ENCODE results near the gene MAS1L. TPM values are rescaled to one million over a fixed set of nuclear protein-coding genes. Genes with fewer than 3 reads are reported as not detected.

The MAS1L gene
- total RNA-seq, 3 donors from 2014 or later = 0.48 TPM; not detected in 2

DNA sequence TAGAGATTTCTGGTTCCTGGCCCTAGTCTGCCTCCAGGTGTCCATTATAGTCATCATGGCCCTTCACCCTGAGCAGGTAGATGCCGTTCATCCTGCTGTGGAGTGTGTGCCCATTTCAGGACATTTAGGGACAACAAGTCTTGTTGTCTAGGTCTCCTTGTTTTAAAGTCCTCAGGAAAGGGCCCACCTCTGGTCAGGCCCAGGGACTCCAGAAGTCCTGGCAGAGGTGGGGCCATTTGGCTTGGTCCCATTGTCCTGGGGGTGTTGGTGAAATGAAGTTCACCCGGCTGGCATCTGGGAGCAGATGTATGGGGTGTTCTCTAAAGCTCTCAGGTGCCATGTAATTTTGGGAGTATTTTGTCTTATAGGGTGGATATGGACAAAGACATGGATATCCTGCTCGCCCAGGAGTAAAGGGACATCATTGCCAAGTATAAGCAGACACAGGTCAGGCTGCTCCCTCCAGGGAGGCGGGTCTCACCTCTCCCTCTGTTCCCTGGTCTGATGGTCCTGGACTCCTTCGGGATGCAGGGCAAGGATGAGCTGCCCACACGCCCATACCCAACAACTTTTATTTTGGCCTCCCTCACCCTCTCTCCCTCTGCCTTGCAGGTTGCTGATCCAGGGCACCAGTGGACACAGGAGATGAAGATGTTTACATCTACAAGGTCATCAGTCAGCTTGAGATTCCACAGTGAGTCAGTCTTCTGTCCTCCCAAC lies 31.7 kb upstream of the MAS1L start:
- Histone ChIP-seq H3K27ac (no peak overlapping the region), H3K9me3 (no peaks in the 10 kb centered on the region), H3K4me3 (no peak overlapping the region), H3K36me3 (no peaks in the 10 kb centered on the region), H3K4me1 (no peaks in the 10 kb centered on the region), H3K27me3 (no peaks in the 10 kb centered on the region)
- intact Hi-C loops (cut with DNase I; ENCODE audit: low total_unique reads) = no loop called here
- DNase-seq (ENCODE audit: low spot score in 2 of 2) = no peak
- TF ChIP-seq POLR2AphosphoS5 (IDR thresholded peaks at IDR 0.05) (no peak), POLR2A (IDR thresholded peaks at IDR 0.05) (no peak)
- TF ChIP-seq, protein P1, sequence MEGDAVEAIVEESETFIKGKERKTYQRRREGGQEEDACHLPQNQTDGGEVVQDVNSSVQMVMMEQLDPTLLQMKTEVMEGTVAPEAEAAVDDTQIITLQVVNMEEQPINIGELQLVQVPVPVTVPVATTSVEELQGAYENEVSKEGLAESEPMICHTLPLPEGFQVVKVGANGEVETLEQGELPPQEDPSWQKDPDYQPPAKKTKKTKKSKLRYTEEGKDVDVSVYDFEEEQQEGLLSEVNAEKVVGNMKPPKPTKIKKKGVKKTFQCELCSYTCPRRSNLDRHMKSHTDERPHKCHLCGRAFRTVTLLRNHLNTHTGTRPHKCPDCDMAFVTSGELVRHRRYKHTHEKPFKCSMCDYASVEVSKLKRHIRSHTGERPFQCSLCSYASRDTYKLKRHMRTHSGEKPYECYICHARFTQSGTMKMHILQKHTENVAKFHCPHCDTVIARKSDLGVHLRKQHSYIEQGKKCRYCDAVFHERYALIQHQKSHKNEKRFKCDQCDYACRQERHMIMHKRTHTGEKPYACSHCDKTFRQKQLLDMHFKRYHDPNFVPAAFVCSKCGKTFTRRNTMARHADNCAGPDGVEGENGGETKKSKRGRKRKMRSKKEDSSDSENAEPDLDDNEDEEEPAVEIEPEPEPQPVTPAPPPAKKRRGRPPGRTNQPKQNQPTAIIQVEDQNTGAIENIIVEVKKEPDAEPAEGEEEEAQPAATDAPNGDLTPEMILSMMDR (IDR thresholded peaks at IDR 0.05) = no peak

DNA sequence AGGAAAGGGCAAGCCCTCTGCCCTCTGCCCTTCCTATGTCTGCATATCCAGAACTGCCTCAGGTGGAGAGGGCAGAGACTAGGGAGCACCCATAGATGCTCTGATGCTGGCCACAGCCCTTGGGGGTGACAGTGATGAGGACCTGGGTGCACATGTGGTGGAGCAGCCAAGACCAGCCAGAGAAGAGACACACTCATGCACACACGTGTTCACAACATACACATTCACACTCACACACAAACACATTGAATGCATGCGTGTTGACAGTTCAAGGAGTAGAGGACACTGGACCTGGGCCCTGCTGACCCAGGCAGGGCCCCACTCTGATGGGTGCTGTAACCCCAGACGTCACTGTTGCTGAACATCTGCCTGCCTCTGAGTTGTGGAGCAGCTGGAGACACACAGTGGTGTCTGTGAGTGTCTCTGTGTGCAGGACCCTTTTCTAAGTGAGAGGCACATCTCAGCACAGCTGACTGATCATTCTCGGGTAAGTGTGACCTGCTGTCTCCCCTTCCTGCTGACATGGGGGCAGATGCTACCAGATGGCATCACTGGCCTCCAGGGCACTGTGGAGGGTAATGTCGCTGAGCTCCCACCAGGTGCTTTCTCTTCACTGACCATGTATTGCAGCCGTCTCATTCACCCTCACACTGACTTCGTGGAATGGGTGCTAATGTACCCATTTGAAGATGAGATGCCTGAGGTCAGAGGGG lies 30.1 kb upstream of the MAS1L start:
- Histone ChIP-seq H3K4me1 (no peaks in the 10 kb centered on the region), H3K9me3 (no peaks in the 10 kb centered on the region), H3K27me3 (no peaks in the 10 kb centered on the region), H3K4me3 (no peak overlapping the region), H3K27ac (no peak overlapping the region), H3K36me3 (no peaks in the 10 kb centered on the region)
- intact Hi-C loops (cut with DNase I; ENCODE audit: low total_unique reads) = no loop called here
- TF ChIP-seq POLR2AphosphoS5 (IDR thresholded peaks at IDR 0.05) (no peak), POLR2A (IDR thresholded peaks at IDR 0.05) (no peak)
- TF ChIP-seq, protein P1 (IDR thresholded peaks at IDR 0.05) = no peak
- DNase-seq (ENCODE audit: low spot score in 2 of 2) = no peak

DNA sequence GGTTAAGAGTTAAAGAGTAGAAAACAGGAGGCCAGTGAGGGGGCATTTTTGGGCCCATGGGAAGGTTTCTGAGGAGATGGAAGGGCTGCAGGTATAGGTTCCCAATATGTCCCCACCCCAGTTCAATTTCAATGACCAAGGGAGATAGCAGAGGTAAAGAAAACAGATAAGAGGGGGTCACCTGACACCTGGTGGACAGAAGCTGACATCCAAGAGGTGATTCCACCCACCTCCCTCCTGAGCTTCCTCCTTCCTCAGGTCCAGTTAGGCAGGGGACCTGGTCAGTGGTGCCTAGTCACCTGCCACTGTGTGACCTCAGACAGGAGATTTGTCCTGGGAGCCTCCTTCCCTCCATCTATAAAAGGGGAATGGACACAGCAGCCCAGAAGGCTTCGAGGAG lies 29.5 kb upstream of the MAS1L start:
- no peaks in the 10 kb centered on the region for H3K27me3 ChIP-seq
- no peak overlapping the region for H3K4me3 ChIP-seq
- H3K36me3 ChIP-seq = no peaks in the 10 kb centered on the region
- no peaks in the 10 kb centered on the region for H3K9me3 ChIP-seq
- H3K4me1 ChIP-seq = no peaks in the 10 kb centered on the region
- no peak overlapping the region for H3K27ac ChIP-seq
- no peak for TF ChIP-seq POLR2A (IDR thresholded peaks at IDR 0.05)
- no peak for TF ChIP-seq POLR2AphosphoS5 (IDR thresholded peaks at IDR 0.05)
- TF ChIP-seq, protein P1 (IDR thresholded peaks at IDR 0.05) = no peak
- no peak for DNase-seq (ENCODE audit: low spot score in 2 of 2)
- intact Hi-C loops (cut with DNase I; ENCODE audit: low total_unique reads) = no loop called here

DNA sequence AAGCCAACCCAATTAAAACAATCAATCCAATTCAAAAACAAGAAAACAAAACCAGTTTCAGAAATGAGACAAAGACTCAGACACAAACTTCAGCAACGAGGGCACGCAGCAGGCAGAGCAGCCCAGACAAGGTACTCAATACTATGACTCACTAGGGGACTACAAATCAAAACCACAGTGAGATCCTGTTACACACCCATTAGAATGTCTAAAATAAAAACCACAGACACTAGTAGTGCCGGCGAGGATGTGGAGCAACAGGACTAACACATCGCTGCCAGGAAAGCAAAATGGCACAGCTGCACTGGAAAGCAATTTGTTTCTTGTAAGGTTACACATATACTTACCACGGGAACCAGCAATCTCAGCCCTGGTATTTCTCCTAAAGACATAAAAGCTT lies 28.4 kb upstream of the MAS1L start:
- Histone ChIP-seq H3K4me1 (no peaks in the 10 kb centered on the region), H3K27me3 (no peaks in the 10 kb centered on the region), H3K4me3 (no peak overlapping the region), H3K36me3 (no peaks in the 10 kb centered on the region), H3K9me3 (no peaks in the 10 kb centered on the region), H3K27ac (no peak overlapping the region)
- TF ChIP-seq POLR2A (IDR thresholded peaks at IDR 0.05) = no peak
- TF ChIP-seq, protein P1 (IDR thresholded peaks at IDR 0.05) = no peak
- TF ChIP-seq POLR2AphosphoS5 (IDR thresholded peaks at IDR 0.05) = no peak
- no peak for DNase-seq (ENCODE audit: low spot score in 2 of 2)
- intact Hi-C loops (cut with DNase I; ENCODE audit: low total_unique reads) = no loop called here

DNA sequence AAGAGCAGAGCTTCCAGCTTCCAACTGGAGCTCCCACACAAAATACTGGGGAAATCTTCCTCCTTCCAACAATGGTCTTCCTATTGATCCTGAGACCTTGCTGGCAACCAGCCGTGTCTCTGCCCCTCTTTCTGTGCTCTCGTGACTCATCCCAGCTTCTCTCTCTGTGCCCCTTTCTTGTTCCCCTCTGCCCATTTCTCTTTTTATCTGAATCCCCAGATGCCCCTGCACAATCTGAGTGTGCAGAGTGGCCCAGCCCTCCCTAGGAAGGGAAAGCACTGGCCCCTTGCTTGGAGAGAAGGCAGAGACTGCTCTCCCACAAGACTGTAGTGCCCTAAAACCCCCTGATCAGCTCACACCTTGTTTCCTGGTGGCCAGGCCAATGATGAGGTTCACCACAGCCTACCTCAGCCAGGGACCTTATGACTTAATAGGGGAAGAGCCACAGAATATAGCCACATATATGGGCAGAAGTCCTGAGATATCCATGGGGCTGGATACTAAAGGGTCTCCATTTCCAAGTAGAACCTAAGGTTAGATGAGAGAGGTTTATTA lies 23.1 kb upstream of the MAS1L start:
- H3K4me3 ChIP-seq = no peak overlapping the region
- H3K27ac ChIP-seq = no peak overlapping the region
- DNase-seq (ENCODE audit: low spot score in 2 of 2) = no peak

More for the DNA sequence above, 23.1 kb upstream of the MAS1L start:
- intact Hi-C loops (cut with DNase I; ENCODE audit: low total_unique reads) = no loop called here
- no peaks in the 10 kb centered on the region for H3K9me3 ChIP-seq
- TF ChIP-seq POLR2A (IDR thresholded peaks at IDR 0.05) (no peak), POLR2AphosphoS5 (IDR thresholded peaks at IDR 0.05) (no peak)
- TF ChIP-seq, protein P1 (IDR thresholded peaks at IDR 0.05) = no peak
- H3K27me3 ChIP-seq = no peaks in the 10 kb centered on the region
- no peaks in the 10 kb centered on the region for H3K4me1 ChIP-seq
- H3K36me3 ChIP-seq = no peaks in the 10 kb centered on the region

All from breast epithelium (tissue), 4 donors.